ENCODE data around the gene L2HGDH.
A peak's percentile ranks its signal among the peaks of the same experiment; 100 is the strongest.
"Not testable (repeated sequence)": the region's sequence is repeated elsewhere in the genome, so short reads cannot be mapped to it uniquely, and the experiment has no call there.

Gene L2HGDH

DNA sequence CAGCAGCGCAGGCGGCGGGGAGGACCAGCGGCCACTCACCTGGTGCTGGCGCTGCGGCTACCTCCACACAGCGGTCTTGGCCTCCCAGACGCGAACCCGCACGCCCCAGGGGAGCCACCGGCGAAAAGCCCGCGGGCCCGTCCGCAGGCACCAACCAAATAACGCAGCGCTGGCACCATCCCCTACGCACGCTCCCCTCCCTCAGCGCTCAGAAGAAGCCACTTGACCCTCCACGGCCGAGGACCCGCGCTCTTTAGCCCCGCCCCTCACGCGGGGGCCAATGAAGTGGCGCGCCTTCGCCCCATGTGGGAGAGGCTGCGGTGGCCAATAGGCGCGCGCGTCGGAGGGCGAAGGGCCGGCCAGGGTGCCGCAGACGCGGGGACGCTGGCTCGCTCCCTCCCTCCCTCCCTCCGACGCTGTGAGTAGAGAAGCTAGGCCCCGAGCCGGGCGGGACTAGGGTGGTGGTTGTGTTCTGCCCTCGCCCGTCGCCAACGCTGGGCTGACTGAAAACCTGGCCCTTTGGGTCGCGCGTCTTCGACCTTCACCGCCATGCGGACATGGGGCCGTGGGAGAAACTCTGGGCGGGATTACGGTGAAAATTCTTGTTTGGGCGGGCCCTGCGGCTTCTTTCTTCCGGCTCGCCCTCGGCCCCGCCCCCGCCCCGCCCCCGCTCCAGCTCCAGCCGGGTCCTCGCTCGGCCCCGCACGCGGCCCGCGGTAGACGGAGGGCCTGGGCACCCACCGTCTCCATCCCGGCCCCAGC lies at the start of gene L2HGDH, which contains the start of gene DMAC2L:
L2HGDH (minus strand) TSS at position 258 of the 762 bp plus-strand sequence; CDS start at position 179, 79 bp downstream.
DMAC2L (plus strand) TSS at position 353 of the 762 bp plus-strand sequence. CDS start 9,164 bp downstream, outside the sequence.
- peak; percentile 98 for DNase-seq (ENCODE audit: low read depth, low spot score)

DNA sequence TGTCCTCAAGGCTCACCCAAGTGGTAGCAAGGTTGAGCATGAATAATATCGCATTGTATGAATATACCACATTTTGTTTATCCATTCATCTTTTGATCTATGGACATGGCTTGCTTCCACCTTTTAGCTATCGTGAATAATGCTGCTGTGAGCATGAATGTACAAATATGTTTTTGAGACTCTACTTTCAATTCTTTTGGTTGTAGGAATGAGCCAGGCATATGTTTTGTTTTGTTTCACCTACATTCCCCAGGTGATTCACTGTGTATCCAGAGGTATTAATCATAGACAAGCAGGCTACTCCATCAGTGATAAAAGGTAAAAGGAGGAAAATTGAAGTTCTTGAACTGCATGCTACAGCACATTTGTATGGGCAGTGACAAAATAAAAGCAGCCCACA lies 48.8 kb upstream of the L2HGDH start:
- no peak for DNase-seq (ENCODE audit: low read depth, low spot score)

DNA sequence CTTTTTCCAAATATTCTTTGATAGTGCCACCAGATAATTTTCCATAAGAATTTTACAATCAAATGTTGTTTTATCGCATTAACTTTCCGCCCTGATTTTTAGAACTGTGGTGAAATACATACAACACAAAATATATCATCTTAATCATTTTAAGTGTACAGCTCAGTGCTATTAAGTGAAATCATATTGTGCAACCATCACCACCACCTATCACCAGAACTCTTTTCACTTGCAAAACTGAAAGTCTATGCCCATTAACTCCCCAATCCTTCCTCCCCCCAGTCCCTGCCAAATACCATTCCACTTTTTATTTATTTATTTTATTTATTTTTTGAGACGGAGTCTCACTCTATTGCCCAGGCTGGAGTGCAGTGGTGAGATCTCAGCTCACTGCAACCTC lies 48.1 kb upstream of the L2HGDH start:
- DNase-seq (ENCODE audit: low read depth, low spot score), result no peak

DNA sequence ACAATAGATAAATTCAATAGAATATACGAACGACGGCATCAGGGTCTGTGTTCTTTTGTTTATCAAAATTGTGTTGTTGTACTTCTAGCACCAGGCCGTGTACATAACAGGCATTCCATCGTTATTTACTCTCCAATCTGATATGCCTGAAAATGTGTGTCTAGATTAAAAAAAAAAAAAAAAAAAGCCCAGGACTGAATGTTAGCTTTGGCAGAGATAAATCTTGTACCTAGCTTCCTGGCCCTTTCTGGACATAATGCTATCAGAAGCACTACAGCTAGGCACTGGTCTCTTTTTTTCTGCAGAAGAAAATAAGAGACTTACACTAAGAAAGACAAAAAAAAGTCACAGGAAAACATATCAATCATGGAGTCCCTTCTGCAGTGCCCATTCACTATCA lies 47.6 kb upstream of the L2HGDH start:
- DNase-seq (ENCODE audit: low read depth, low spot score), result no peak

DNA sequence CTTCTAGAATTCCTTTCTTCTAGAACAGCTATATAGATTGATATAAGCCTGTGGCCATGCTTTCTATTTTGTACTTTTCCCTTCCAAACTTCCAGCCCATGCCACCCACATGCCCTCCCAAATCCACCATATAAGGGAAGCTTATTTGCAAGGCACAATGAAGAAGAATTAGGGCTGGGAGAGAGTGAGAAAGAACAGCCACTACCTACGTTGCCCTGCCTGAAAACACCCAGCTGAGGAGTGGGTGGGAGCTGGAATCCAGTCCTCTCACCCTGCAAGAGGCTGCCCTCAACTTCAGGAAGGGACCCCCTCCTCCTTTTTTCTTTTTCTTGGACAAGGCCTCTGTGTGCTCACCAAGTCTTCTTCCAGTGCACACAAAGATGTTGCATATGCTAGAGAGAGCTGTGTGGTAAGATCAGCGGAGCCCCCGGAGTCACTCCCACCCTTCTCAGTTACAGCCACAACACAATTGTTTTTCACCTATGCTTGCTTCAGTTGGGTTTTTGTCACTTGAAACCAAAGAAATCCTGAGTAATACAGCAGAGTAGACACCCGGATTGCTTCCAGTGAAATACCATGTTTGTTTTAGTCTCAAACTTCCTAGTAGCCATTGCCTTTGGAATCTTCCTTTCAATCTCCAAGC lies 45.8 kb upstream of the L2HGDH start:
- DNase-seq (ENCODE audit: low read depth, low spot score), result no peak

DNA sequence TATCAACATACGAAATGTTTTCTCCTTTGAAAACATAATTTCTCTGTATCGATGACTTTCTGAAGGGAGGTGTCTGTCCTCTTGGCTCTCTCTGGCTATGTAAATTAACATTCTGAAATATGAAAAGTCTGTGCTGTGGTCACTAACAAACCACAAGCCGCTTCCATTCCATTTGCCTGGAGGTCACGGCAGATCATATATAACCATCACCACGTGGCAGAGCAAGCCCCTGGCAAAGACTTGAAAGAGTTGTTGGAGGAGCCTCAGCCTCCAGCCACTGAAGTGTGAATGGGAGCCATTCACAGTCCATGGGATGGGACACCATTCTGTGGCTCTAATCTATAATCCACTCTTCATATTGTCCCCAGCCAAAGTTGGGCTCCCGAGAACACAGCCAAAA lies 45.1 kb upstream of the L2HGDH start:
- DNase-seq (ENCODE audit: low read depth, low spot score), result no peak

DNA sequence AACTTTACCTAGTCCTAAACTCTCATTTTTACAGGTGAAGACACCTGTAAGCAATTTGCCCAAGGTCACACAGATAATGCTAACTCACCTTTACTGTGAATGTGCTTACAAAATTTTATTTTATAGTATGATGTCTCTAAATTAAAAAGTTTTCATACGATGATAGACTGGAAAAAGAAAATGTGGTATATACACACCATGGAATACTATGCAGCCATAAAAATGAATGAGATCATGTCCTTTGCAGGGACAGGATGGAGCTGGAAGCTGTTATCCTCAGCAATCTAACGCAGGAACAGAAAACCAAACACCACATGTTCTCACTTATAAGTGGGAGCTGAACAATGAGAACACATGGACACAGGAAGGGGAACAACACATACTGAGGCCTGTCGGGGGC lies 44.3 kb upstream of the L2HGDH start:
- DNase-seq (ENCODE audit: low read depth, low spot score), result not testable (repeated sequence)

DNA sequence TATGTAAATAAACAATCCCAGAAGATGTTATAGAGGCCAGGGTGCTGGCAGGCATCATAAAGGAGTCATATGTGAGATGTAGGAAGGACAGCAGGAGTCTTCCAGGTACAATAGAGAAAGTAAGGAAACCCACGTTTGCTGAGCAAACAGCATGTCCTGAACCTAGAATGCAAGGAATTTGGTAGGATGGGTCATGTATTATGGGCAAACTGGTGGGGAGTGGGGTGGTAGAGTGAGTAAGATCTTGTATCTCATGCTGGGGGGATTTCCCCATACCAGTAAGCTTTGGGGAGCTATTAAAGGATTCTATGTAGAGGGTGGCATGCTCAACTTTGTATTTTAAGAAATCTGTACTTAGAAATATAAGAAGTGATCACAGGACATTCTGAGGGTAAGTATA lies 43.7 kb upstream of the L2HGDH start:
- no peak for DNase-seq (ENCODE audit: low read depth, low spot score)

DNA sequence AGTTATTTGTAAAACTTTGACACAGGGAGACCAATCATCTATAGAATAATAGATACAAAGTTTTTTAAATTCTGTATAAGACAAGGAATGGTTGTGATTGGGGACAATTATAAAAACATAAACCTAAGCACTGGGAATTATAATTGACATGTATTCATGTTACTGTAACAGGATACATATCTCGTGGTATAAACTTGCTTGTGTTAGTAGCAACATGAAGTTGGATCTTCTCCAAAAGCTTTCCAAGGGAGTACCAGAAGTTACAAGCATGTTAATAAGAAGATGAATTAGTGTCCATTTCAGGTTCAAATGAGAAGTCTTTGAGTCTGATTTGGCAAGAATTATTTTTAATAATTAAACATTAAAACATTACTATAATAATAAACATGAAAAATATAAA lies 42.5 kb upstream of the L2HGDH start:
- no peak for DNase-seq (ENCODE audit: low read depth, low spot score)

DNA sequence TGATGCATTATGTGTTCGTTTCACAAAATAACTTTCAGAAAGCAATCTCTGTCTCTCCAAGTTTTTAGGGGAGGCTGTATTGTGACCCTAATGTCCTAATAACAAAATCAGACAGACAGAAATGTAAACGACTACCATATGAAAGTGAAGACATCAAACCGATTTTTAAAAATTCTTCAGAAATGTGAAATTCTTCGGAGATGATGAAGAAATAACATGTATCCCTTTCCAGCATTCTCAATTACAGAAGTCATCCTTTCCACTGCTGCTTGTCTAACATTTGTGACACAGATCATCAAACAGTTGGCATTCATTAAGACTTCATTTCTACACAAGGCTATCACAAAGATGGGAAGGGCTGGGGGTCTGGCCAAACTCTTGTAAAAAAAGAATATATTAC lies 41.1 kb upstream of the L2HGDH start:
- no peak for DNase-seq (ENCODE audit: low read depth, low spot score)

DNA sequence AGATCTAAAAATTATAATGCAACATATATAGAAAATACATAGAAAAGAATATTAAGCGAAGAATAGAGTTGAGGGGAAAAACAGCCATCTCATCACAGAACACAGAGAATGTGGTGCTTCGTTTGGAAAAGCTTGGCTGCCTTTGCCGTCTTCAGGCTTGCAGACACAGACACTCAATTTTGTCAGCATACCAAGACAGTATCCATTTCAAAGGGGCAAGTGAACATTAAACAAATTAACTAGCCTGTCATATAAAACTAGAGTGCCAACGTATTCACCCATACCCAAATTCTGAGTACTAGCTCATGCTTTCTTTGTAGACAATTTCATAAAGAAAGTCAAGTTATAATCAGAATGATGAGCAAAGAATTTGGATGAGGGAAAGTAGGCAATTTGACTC lies 40.6 kb upstream of the L2HGDH start:
- DNase-seq (ENCODE audit: low read depth, low spot score), result no peak

DNA sequence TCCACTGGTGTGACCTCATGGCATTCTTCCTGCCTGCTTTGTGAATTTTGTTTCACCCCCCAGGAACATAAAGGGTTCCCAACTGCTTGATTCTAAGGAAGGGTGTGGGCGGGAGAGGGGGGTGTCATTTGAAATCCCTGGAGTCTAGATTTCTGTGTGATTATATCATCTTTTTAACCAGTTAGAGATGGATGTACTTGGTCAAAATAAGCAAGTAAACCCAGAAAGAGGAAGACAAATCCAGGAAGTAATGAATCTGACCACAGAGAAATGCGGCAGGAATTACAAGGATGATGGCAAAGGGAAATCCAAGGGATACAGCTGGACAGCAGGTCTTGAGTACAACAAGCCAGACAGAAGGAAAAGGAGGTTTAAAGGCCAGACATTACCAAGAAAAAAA lies 38.9 kb upstream of the L2HGDH start:
- no peak for DNase-seq (ENCODE audit: low read depth, low spot score)

DNA sequence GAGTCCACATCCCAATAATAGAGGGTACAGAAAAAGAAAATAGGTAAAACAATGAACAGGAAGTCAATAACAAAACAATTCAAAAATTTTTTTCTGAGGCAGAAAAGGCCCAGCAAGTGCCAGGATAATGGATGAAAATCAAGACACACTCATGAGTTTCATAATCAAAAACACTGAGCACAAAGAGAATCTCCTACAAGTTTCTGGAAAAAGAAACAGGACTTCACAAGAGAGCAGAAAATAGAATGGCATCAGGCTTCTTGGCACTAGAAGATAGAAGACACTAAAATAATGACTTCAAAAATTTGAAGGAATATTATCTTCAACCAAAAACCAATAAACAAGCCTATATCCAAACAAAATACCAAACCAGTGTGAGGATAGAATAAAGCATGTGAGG lies 36.9 kb upstream of the L2HGDH start:
- no peak for DNase-seq (ENCODE audit: low read depth, low spot score)

DNA sequence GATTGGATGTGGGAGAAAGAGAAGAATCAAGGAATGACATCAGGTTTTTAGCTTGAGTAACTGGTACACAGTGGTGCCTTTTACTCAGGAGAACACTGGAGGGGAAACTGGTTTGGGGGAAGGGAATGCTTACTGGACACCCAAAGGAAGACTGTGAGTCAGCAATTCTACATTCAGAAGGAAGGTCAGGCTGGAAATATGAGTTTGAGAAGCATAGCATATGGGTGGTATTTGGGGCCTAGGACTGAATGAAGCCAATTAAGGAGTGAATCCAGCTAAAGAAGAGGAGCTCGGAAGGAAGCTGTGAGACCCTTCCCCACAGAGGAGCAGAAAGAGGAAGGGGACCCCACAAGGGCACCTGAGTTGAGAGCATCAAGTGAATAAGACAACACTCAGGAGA lies 35.5 kb upstream of the L2HGDH start:
- DNase-seq (ENCODE audit: low read depth, low spot score), result no peak

DNA sequence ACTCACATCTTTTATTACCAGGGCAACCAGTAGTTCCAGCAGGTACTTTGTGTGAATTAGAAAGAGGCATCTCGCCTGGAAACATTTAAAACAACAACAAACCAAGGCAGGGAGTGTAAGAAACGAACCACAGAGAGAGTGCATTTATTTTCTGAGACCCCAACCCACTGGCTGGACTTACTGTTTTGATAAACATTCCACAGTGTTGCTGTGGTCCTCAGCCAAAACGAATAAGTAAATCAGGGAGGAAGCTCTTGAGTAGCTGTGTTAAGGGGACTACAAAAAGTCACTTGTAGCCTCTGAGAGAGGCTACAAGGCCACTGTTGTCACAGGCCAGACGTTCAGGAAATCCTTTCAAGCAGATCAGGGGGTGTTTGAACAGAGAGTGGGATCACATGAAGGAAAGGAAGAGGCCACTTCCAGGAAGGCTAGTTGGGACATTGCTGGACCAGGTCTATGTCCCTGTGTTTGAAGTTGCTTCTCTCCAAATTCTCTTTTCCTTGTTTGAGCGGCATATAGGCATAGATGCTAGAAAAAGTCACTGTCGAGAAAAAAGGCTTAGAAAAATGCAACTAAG lies 33.9 kb upstream of the L2HGDH start:
- DNase-seq (ENCODE audit: low read depth, low spot score), result no peak

DNA sequence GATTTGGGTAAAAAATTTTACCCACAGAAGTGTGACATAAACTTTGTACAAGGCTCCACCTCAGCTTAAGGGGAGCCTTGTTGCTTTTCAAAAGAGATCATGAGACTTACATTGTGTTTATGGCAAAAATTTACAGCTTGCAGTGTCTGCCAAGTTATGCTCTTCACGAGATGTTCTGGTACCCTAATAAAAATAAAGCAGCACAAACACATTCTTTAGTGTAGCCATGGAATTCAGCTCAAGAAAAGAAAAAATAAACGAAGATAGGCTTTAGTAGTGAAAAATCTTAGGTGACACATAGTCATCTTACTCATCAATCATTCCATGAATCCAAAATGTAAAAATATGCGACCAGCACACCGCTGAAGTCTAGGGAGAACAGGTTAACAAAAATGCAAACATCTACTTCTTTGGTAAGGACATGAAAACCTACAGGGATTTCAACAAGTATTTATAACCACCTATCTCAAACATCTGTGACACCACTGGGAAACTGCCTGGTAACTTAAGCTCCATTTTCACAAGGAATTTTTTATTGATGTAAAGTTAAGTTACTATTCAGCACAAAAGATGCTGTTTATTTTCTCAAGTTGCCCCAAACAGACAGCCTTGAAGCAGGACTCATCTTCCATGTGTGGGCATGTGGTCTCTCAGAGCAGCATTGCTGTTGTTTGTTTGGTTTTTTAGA lies 33.0 kb upstream of the L2HGDH start:
- no peak for DNase-seq (ENCODE audit: low read depth, low spot score)

DNA sequence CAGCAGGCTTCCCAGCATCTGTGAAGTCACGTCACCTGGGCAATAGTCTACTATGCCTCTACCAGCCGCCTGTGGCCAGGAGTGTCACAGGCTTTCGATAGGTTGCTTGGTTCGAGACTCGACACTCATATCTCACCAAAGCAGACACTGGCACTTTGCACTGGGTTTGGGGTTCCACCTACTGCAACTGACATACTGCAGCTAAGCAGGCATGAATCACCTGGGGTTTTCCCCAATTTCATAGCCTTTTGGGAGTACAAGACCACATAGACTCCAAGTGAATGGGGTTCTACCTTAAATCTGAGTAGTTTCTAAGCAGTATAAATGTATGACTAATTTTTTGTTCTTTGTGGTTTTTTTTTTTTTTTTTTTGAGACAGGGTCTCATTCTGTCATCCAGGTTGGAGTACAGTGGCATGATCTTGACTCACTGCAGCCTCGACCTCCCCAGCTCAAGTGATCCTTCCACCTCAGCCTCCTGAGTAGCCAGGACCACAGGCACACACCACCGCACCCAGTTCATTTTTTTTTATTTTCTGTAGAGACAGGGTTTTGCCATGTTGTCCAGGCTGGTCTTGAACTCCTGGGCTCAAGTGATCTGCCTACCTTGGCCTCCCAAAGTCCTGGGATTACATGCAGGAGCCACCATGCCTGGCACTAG lies 32.2 kb upstream of the L2HGDH start:
- no peak for DNase-seq (ENCODE audit: low read depth, low spot score)

DNA sequence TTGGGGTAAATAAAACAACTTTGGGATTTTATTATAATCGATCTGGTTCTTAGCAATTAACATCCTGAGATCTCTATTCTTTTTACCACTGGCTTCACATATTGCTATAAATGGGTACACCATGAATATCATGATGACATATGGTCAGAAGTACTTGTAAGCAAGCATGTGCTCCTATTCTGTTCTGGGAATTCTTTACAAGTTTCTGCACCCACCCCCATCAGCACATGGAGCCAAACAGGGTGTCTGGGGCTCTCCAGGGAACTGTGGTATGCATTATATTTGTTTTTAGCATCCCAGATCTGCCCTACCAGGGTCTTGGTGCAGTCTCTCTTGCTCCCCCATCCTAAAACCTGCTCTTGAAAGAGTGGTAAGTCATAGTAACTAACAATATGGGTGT lies 31.4 kb upstream of the L2HGDH start:
- no peak for DNase-seq (ENCODE audit: low read depth, low spot score)

DNA sequence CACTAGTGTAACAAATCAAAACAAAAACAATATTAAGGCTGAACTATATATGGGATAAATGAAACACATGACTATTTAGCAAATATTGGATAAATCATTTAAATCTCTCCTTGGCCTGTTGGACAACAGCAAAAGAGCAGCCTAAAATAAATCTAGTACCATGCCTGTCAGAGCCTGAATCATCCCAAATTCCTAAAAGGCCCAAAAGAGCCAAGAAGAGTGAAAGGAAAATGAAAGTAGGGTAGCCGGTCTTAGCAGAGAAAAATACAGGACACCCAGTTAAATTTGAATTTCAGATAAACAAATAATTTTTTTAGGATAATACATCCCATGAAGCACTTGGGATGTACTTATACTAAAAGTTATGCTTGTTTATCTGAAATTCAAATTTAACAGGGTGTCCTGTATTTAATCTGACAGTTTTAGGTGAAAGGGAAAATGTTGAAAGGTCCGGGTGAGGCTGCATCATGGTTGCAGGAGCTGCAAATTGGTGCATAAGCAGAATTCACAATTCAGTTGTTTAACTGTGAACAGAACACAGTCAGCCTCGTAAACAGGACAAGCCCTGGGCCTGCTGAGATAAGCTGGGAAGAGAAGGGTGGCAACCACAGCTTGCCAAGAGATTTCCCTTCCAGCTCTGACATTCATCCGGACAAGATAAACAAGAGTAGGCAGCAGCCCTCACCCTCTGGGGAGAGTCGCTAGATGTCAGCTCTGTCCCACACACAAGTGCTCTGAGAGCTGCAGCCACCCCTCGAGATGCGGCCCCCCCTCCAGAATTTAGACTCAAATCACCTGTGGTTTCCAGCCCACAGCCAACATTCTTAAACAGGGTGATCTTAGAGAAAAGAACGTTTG lies 30.4 kb upstream of the L2HGDH start:
- DNase-seq (ENCODE audit: low read depth, low spot score), result peak; percentile 77

DNA sequence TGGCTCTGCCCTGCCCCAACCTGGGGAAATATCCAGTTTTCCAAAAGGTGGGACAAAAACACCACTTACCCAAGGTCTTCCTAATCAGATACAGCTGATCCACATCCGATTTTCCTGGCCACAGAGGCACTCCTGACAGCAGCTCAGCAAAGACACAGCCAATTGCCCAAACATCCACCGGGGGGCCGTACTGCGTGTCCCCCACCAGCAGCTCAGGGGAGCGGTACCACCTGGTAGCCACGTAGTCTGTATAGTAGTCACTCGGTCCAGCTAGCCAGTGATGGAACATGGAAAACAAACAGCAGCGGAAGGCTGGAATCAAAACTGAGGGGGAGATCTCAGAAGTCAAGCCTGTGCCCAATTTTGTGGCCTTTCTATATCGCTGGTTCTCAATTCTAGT lies 28.9 kb upstream of the L2HGDH start:
- peak; percentile 18 for DNase-seq (ENCODE audit: low read depth, low spot score)

DNA sequence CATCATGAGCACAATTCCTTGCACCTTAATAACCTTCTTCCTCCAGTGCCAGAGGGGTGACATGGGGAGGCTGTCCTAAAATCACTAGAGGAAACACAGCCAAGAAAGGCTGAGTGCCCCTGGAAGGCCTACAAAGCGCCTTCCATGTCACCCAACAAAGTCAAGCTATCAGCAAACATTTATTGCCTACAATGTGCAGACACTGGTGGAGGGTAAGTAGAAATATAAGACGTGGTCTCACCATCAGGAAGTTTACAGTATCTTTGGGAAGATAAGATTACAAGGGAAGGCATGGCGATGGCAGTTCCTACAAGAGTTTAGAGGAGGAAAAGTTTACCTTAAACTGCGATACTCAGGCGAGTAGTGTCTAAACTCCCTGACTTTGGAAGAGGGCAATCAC lies 28.0 kb upstream of the L2HGDH start:
- no peak for DNase-seq (ENCODE audit: low read depth, low spot score)
